Measurements from ENCODE around the gene EML1. TPM values are rescaled to one million over a fixed set of nuclear protein-coding genes. Genes with fewer than 3 reads are reported as not detected.

EML1 gene
- total and polyA plus RNA-seq, 3 donors from 2014 or later = 18.1 to 22.7 (median 22.0) TPM

DNA sequence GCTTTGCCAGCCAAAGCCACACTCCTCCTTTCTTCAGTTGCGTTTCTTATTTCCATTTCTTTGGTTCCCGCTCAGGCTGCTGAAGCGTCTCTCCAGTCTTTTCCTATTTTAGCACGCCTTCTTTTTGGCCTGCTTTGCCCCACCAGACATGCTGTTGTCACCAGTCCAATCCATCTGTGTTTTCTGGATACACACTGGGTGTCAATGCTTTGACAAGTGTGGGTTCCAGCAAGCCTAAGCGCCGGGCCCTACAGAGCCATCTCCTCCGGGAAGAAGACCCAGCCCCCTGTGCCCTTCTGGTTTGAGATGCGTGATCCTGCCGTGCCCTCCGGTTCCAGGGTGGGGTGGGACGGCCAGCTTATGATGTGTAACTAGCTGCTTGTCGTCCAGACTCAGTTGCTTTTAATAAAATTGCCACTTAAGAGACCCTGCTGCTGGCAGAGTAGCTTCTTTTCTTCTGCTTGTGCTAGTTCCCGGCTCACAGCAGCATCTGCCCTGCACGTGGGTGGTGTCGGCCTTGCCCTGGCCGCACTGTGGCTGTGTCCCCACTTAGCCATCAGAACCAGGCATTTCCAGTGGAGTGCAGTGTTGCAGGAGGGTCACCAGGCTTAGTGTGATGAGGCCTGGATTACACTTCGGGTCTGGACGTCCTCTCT is 29.7 kb downstream of the EML1 start:
- no peaks in the 10 kb centered on the region for H3K36me3 ChIP-seq (ENCODE audit: low read depth, missing control alignments)
- no peaks in the 10 kb centered on the region for H3K4me1 ChIP-seq
- H3K9me3 ChIP-seq = no peaks in the 10 kb centered on the region
- no peak for TF ChIP-seq POLR2A (IDR thresholded peaks at IDR 0.05)
- TF ChIP-seq, protein P1, sequence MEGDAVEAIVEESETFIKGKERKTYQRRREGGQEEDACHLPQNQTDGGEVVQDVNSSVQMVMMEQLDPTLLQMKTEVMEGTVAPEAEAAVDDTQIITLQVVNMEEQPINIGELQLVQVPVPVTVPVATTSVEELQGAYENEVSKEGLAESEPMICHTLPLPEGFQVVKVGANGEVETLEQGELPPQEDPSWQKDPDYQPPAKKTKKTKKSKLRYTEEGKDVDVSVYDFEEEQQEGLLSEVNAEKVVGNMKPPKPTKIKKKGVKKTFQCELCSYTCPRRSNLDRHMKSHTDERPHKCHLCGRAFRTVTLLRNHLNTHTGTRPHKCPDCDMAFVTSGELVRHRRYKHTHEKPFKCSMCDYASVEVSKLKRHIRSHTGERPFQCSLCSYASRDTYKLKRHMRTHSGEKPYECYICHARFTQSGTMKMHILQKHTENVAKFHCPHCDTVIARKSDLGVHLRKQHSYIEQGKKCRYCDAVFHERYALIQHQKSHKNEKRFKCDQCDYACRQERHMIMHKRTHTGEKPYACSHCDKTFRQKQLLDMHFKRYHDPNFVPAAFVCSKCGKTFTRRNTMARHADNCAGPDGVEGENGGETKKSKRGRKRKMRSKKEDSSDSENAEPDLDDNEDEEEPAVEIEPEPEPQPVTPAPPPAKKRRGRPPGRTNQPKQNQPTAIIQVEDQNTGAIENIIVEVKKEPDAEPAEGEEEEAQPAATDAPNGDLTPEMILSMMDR (IDR thresholded peaks at IDR 0.05) = no peak
- intact Hi-C loops (cut with DNase I; ENCODE audit: low total_unique reads) = no loop called here
- no peak overlapping the region for H3K4me3 ChIP-seq
- no peak overlapping the region for H3K27ac ChIP-seq
- DNase-seq = no peak
- 94 to 95% methylated on average over 18 of the region's 18 CpGs for WGBS, 2 donors
- H3K27me3 ChIP-seq = no peaks in the 10 kb centered on the region

DNA sequence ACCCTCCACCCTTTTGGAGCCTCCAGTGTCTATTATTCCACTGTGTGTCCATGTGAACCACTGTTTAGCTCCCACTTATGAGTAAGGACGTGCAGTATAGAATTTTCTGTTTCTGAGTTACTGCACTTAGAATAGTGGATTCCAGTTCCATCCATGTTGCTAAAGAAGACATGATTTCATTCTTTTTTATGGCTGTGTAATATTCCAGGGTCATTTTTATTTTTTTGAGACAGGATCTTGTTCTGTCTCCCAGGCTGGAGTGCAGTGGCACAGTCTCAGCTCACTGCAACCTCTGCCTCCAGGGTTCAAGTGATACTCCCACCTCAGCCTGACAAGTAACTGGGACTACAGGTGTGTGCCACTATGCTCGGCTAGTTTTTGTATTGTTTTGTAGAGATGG is 31.6 kb downstream of the EML1 start:
- H3K4me3 ChIP-seq = no peak overlapping the region
- DNase-seq = no peak
- WGBS, 2 donors = 93 to 97% methylated on average over 2 of the region's 2 CpGs
- intact Hi-C loops (cut with DNase I; ENCODE audit: low total_unique reads) = no loop called here
- no peaks in the 10 kb centered on the region for H3K36me3 ChIP-seq (ENCODE audit: low read depth, missing control alignments)
- no peaks in the 10 kb centered on the region for H3K27me3 ChIP-seq
- H3K27ac ChIP-seq = no peak overlapping the region
- H3K9me3 ChIP-seq = no peaks in the 10 kb centered on the region
- TF ChIP-seq, protein P1 (IDR thresholded peaks at IDR 0.05) = no peak
- no peak for TF ChIP-seq POLR2A (IDR thresholded peaks at IDR 0.05)
- no peaks in the 10 kb centered on the region for H3K4me1 ChIP-seq

DNA sequence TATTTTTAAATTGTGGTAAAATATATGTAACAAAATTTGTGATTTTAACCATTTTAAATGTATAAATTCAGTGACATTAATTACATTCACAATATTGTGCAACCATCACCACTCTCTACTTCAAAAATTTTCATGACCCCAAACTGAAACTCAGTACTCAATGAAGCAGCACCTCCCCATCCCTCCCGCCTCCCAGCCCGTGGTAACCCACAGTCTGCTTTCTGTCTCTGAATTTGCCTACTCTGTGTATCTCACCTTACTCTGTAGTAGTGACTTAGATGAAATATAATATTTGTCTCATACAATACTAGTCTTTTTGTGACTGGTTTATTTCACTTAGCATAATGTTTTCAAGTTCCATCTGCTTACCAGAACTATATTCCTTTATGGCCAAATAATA is 36.2 kb downstream of the EML1 start:
- 82 to 95% methylated on average over 2 of the region's 2 CpGs for WGBS, 2 donors
- TF ChIP-seq, protein P1 (IDR thresholded peaks at IDR 0.05) = no peak
- TF ChIP-seq POLR2A (IDR thresholded peaks at IDR 0.05) = no peak
- intact Hi-C loops (cut with DNase I; ENCODE audit: low total_unique reads) = no loop called here

DNA sequence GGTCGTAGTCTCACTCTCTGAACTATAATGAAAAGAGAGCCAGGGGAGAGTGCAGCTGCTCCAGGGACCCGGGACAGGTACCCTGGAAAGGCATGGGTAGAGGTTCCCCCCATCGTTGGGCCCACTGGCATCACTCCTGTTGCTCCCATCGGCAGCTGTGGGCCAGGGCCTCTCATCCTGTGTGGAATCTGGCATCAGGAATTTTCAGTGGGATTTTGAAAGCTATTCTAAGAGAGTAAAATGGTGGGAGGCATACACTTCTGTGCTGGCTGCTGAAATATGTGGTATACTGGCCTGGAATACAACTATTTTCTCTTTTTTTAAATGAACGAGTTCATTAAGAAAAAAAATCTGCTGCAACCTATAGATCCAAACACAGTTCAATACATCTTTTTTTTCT is 38.1 kb downstream of the EML1 start:
- no peaks in the 10 kb centered on the region for H3K4me1 ChIP-seq
- no peaks in the 10 kb centered on the region for H3K27me3 ChIP-seq
- H3K36me3 ChIP-seq (ENCODE audit: low read depth, missing control alignments) = no peaks in the 10 kb centered on the region
- no peaks in the 10 kb centered on the region for H3K9me3 ChIP-seq
- DNase-seq = no peak
- H3K4me3 ChIP-seq = no peak overlapping the region
- intact Hi-C loops (cut with DNase I; ENCODE audit: low total_unique reads) = no loop called here
- 87 to 90% methylated on average over 5 of the region's 5 CpGs for WGBS, 2 donors
- H3K27ac ChIP-seq = no peak overlapping the region
- no peak for TF ChIP-seq POLR2A (IDR thresholded peaks at IDR 0.05)
- TF ChIP-seq, protein P1 (IDR thresholded peaks at IDR 0.05) = no peak

More for the DNA sequence above, 36.2 kb downstream of the EML1 start:
- no peak overlapping the region for H3K4me3 ChIP-seq
- H3K9me3 ChIP-seq = no peaks in the 10 kb centered on the region
- H3K27me3 ChIP-seq = no peaks in the 10 kb centered on the region
- no peaks in the 10 kb centered on the region for H3K4me1 ChIP-seq
- H3K36me3 ChIP-seq (ENCODE audit: low read depth, missing control alignments) = no peaks in the 10 kb centered on the region
- no peak overlapping the region for H3K27ac ChIP-seq
- DNase-seq = no peak
